Right lobe of liver (tissue), 6 donors: Measurements from ENCODE around the gene TGFBR3. TPM values are rescaled to one million over a fixed set of nuclear protein-coding genes. Genes with fewer than 3 reads are reported as not detected.

Source experiments
- ATAC-seq, 4 donors: fragments of 200-7000 bp; cut with Tn5 transposase; one replicate each; pipeline ENCODE4 v1.9.1; 2020; ENCODE audit warnings: mild to moderate bottlenecking in 4 of 4, moderate library complexity in 4 of 4
- DNase-seq, 3 donors: peaks; one replicate each; pipeline ENCODE4 v3.0.0-alpha.2; 2020
- H3K27ac ChIP-seq, 3 donors: fragments of 200-600 bp; one replicate each; pipeline ENCODE4 v1.8.0; 2022
- H3K27me3 ChIP-seq, 2 donors: fragments of 200-600 bp; one replicate each; pipeline ENCODE4 v1.8.0; 2022
- H3K36me3 ChIP-seq, 4 donors: fragments of 200-600 bp; sonication (generic) in 1 of 4; one replicate each; pipeline versions ENCODE4 v1.5.1 to v1.8.0; 2017 to 2022; ENCODE audit warnings: control low read depth in 1 of 4
- H3K4me1 ChIP-seq, 4 donors: fragments of 200-600 bp; sonication (generic) in 1 of 4; one replicate each; pipeline versions ENCODE4 v1.5.1 to v1.8.0; 2017 to 2022; ENCODE audit warnings: control low read depth in 1 of 4
- H3K4me3 ChIP-seq, 3 donors: fragments of 200-600 bp; one replicate each; pipeline ENCODE4 v1.8.0; 2022
- H3K9me3 ChIP-seq, 4 donors: fragments of 200-600 bp; sonication (generic) in 1 of 4; one replicate each; pipeline versions ENCODE4 v1.5.1 to v1.8.0; 2017 to 2022; ENCODE audit warnings: control low read depth in 1 of 4
- POLR2A ChIP-seq: fragments of 450-650 bp; IDR thresholded peaks from one replicate; pipeline ENCODE4 v1.6.1; 2017; ENCODE audit warnings: antibody characterized with exemption, mild to moderate bottlenecking
- WGBS: methylation state at CpG from one replicate; pipeline ENCODE4 v1.1.6; 2018; ENCODE audit warnings: low coverage, low lambda C conversion rate; ENCODE audit not compliant: insufficient coverage; ENCODE audit errors: missing lambda C conversion rate; 5-methylcytosine and 5-hydroxymethylcytosine counted together
- intact Hi-C, 2 donors: fragments of 100-400 bp; cut with DNase I; formaldehyde crosslinking; loops; one replicate each; pipeline versions ENCODE4 v1.11.2 to v1.14.1; 2022
- total RNA-seq, 6 experiments: library from RNA; depleted of rRNA in 2 of 6; stranded (reverse); fragments of >200 nt in 2 of 6; fragmentation: NEBNext Ultra II Directional in 3 of 6; extraction: Animal tissue kit (Norgen Biotek cat#: 25700) in 3 of 6; gene quantifications; one replicate each; pipeline versions ENCODE4 v1.1.0 to v1.2.4, GENCODE V29; 2016 to 2023
- TF ChIP-seq, protein P1 (sequence below), 4 donors: fragments of 200-600 bp in 3 of 4; fragments of 450-650 bp in 1 of 4; IDR thresholded peaks; one replicate each; pipeline versions ENCODE4 v1.5.1 to v1.8.0; 2016 to 2022; ENCODE audit warnings: antibody characterized with exemption in 4 of 4, mild to moderate bottlenecking in 2 of 4
- donor health status: DM: no; HTN: yes; CAD: no.
- donor health status: DM: no; HTN: no; CAD: no.
- donor health status: DM: no; HTN: no; CAD: no.
- donor health status: DM: no; HTN: yes; CAD: no.
- donor health status: DM: no; HTN: yes; CAD: no.

TGFBR3 gene
- total RNA-seq, 6 experiments from 2014 or later = 9.0 to 32.3 (median 18.1) TPM

GRCh38 chr1:91817211-91817905 is 68.6 kb downstream of the TGFBR3 start:
- 45% methylated on average over 5 of the region's 5 CpGs for WGBS
- Histone ChIP-seq H3K27ac (peak overlapping the region; percentile 49 to 54 (median 54)), H3K4me3 (no peak overlapping the region), H3K4me1 (peaks cover 0 to 31% (median 12%) of the 10 kb centered on the region in 4 donors), H3K9me3 (no peaks in the 10 kb centered on the region), H3K36me3 (no peaks in the 10 kb centered on the region), H3K27me3 (no peaks in the 10 kb centered on the region)
- intact Hi-C loops = no loop called here
- ATAC-seq (peak; percentile 51 to 67 (median 64)), DNase-seq (no peak)
- TF ChIP-seq, protein P1, sequence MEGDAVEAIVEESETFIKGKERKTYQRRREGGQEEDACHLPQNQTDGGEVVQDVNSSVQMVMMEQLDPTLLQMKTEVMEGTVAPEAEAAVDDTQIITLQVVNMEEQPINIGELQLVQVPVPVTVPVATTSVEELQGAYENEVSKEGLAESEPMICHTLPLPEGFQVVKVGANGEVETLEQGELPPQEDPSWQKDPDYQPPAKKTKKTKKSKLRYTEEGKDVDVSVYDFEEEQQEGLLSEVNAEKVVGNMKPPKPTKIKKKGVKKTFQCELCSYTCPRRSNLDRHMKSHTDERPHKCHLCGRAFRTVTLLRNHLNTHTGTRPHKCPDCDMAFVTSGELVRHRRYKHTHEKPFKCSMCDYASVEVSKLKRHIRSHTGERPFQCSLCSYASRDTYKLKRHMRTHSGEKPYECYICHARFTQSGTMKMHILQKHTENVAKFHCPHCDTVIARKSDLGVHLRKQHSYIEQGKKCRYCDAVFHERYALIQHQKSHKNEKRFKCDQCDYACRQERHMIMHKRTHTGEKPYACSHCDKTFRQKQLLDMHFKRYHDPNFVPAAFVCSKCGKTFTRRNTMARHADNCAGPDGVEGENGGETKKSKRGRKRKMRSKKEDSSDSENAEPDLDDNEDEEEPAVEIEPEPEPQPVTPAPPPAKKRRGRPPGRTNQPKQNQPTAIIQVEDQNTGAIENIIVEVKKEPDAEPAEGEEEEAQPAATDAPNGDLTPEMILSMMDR (IDR thresholded peaks at IDR 0.05) = no peak
- no peak for TF ChIP-seq POLR2A

DNA sequence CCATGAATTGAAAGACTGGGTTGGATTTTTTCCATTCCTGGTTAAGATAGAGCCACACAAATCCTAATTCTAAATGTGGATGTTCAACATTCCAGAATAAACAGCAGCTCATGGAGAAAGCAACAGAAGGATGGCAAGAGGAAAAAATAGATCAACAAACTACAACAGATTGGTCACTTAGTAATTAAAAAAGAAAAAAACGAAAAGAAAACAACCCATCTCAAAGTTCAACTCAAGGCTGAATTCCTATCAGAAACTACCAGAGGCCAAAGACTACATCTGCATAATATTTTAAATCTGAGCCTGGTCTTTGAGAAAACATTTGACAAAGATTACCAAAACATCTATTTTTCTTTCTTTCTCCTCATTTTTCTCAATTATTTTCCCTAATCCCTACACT is 69.9 kb downstream of the TGFBR3 start:
- no peak for DNase-seq
- TF ChIP-seq POLR2A = no peak
- TF ChIP-seq, protein P1 (IDR thresholded peaks at IDR 0.05) = no peak
- H3K9me3 ChIP-seq = no peaks in the 10 kb centered on the region
- intact Hi-C loops = no loop called here
- WGBS = 21% methylated on average over 1 of the region's 1 CpG
- H3K27me3 ChIP-seq = no peaks in the 10 kb centered on the region
- peak; percentile 28 to 63 (median 48) for ATAC-seq
- peaks cover 0 to 31% (median 12%) of the 10 kb centered on the region in 4 donors for H3K4me1 ChIP-seq
- no peaks in the 10 kb centered on the region for H3K36me3 ChIP-seq
- H3K4me3 ChIP-seq = no peak overlapping the region
- peak overlapping the region; percentile 49 to 54 (median 54) for H3K27ac ChIP-seq

- Histone ChIP-seq H3K27me3 (no peaks in the 10 kb centered on the region), H3K9me3 (no peaks in the 10 kb centered on the region), H3K4me3 (no peak overlapping the region), H3K27ac (no peak overlapping the region), H3K4me1 (peaks cover 0 to 31% (median 12%) of the 10 kb centered on the region in 4 donors), H3K36me3 (no peaks in the 10 kb centered on the region)
- no peak for TF ChIP-seq POLR2A
- TF ChIP-seq, protein P1 (IDR thresholded peaks at IDR 0.05) = no peak
- WGBS = 64% methylated on average over 4 of the region's 4 CpGs
- no peak for ATAC-seq
- DNase-seq = no peak
- intact Hi-C loops = no loop called here
These were observed 71.5 kb downstream of the TGFBR3 start for GRCh38 chr1:91814448-91814847.

DNA sequence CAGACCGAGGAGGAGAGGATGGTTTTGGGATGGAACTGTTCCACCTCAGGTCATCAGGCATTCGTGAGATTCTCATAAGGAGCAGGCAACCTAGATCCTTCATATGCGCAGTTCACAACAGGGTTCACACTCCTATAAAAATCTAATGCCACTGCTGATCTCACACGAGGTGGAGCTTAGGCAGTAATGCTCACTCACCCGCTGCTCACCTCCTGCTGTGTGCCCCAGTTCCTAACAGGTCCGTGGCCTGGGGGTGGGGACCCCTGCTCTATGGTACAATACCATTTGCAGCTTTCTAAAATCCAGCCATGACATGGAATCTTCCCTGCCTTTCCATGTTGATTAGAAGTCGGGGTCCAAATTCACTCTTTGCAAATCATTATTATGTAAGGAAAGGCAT is 72.1 kb downstream of the TGFBR3 start:
- no peak for DNase-seq
- no peaks in the 10 kb centered on the region for H3K9me3 ChIP-seq
- H3K36me3 ChIP-seq = no peaks in the 10 kb centered on the region
- H3K27me3 ChIP-seq = no peaks in the 10 kb centered on the region
- ATAC-seq = no peak
- H3K27ac ChIP-seq = peak overlapping the region in 2 of 3 donors; percentile 11 to 16
- TF ChIP-seq, protein P1 (IDR thresholded peaks at IDR 0.05) = no peak
- TF ChIP-seq POLR2A = no peak
- intact Hi-C loops = no loop called here
- no peak overlapping the region for H3K4me3 ChIP-seq
- peaks cover 0 to 31% (median 12%) of the 10 kb centered on the region in 4 donors for H3K4me1 ChIP-seq
- 56% methylated on average over 2 of the region's 7 CpGs for WGBS
